Loucy (cell line): ENCODE data around the gene SEMA5A.

Experiments
- H2AFZ ChIP-seq: fragments of 200-600 bp; sonication (generic); 2 replicates; pipeline ENCODE4 v1.6.0; 2016; ENCODE audit warnings: antibody characterized with exemption, mild to moderate bottlenecking, low read length, moderate library complexity
- H3F3A ChIP-seq: fragments of 200-600 bp; 2 replicates; pipeline ENCODE4 v1.6.0; 2016; ENCODE audit warnings: antibody characterized with exemption, low read depth, mild to moderate bottlenecking
- H3K27me3 ChIP-seq: fragments of 200-600 bp; sonication (generic); 2 replicates; pipeline ENCODE4 v1.6.1; 2014; ENCODE audit warnings: low read length, mild to moderate bottlenecking; ENCODE audit not compliant: insufficient read depth, poor library complexity, severe bottlenecking
- H3K36me3 ChIP-seq: fragments of 200-600 bp; sonication (generic); 2 replicates; pipeline ENCODE4 v1.6.1; 2016; ENCODE audit warnings: low read length; ENCODE audit not compliant: insufficient read depth
- H3K4me1 ChIP-seq: fragments of 200-600 bp; sonication (generic); 2 replicates; pipeline ENCODE4 v1.5.1; 2014; ENCODE audit warnings: low read length, mild to moderate bottlenecking; ENCODE audit not compliant: insufficient read depth, poor library complexity, severe bottlenecking
- H3K4me2 ChIP-seq: fragments of 200-600 bp; sonication (generic); 2 replicates; pipeline ENCODE4 v1.6.0; 2014; ENCODE audit warnings: antibody characterized with exemption, low read length, low read depth, mild to moderate bottlenecking; ENCODE audit not compliant: poor library complexity, severe bottlenecking
- H3K4me3 ChIP-seq: fragments of 200-600 bp; sonication (generic); 2 replicates; pipeline ENCODE4 v1.5.1; 2014; ENCODE audit warnings: low read length, mild to moderate bottlenecking, mixed read lengths; ENCODE audit not compliant: poor library complexity, severe bottlenecking
- H3K79me2 ChIP-seq: fragments of 200-600 bp; sonication (generic); 2 replicates; pipeline ENCODE4 v1.6.1; 2014; ENCODE audit warnings: low read length; ENCODE audit not compliant: insufficient read depth
- H3K9ac ChIP-seq: fragments of 200-600 bp; sonication (generic); 2 replicates; pipeline ENCODE4 v1.6.0; 2014; ENCODE audit warnings: mild to moderate bottlenecking, low read depth, low read length, moderate library complexity; ENCODE audit not compliant: poor library complexity, severe bottlenecking
- H3K9me2 ChIP-seq: fragments of 200-600 bp; sonication (generic); replicated peaks from 2 replicates; pipeline ENCODE4 v1.6.1; 2016; ENCODE audit warnings: low read depth, low read length, mixed read lengths
- H3K9me3 ChIP-seq: fragments of 200-600 bp; sonication (generic); 2 replicates; pipeline ENCODE4 v1.6.1; 2014; ENCODE audit warnings: mild to moderate bottlenecking, antibody characterized with exemption, low read length, low read depth; ENCODE audit not compliant: insufficient read depth
- H4K20me1 ChIP-seq: fragments of 200-600 bp; sonication (generic); 2 replicates; pipeline ENCODE4 v1.6.0; 2014; ENCODE audit warnings: antibody characterized with exemption, low read length, mild to moderate bottlenecking; ENCODE audit not compliant: insufficient read depth, poor library complexity, severe bottlenecking
- CTCF ChIP-seq: fragments of 200-600 bp; sonication (generic); conservative IDR thresholded peaks from 2 replicates; pipeline ENCODE4 v1.5.1; 2014; ENCODE audit warnings: mild to moderate bottlenecking, antibody characterized with exemption, low read length
- EZH2phosphoT487 ChIP-seq: fragments of 200-600 bp; IDR thresholded peaks from 2 replicates; pipeline ENCODE4 v1.6.1; 2018; ENCODE audit warnings: antibody characterized with exemption, mild to moderate bottlenecking, moderate library complexity, borderline replicate concordance

Gene SEMA5A

GRCh38 chr5:9316733-9317132, 229.1 kb downstream of the SEMA5A start:
- Histone ChIP-seq H2AFZ (no peak overlapping the region), H3K4me3 (no peak overlapping the region), H3K9me2 (no peaks in the 10 kb centered on the region), H3K9me3 (no peaks in the 10 kb centered on the region), H4K20me1 (no peaks in the 10 kb centered on the region), H3K79me2 (no peaks in the 10 kb centered on the region), H3K4me1 (no peaks in the 10 kb centered on the region), H3K36me3 (no peaks in the 10 kb centered on the region), H3K4me2 (no peak overlapping the region), H3K9ac (no peak overlapping the region), H3F3A (no peaks in the 10 kb centered on the region), H3K27me3 (no peaks in the 10 kb centered on the region)
- TF ChIP-seq EZH2phosphoT487 (no peak), CTCF (no peak)

GRCh38 chr5:9316041-9316440, 229.8 kb downstream of the SEMA5A start:
- Histone ChIP-seq H3K9me3 (no peaks in the 10 kb centered on the region), H3K27me3 (no peaks in the 10 kb centered on the region), H3K9me2 (no peaks in the 10 kb centered on the region), H3K36me3 (no peaks in the 10 kb centered on the region), H3F3A (no peaks in the 10 kb centered on the region), H3K79me2 (no peaks in the 10 kb centered on the region), H3K4me3 (no peak overlapping the region), H3K4me1 (no peaks in the 10 kb centered on the region), H3K9ac (no peak overlapping the region), H4K20me1 (no peaks in the 10 kb centered on the region), H2AFZ (no peak overlapping the region), H3K4me2 (no peak overlapping the region)
- TF ChIP-seq CTCF, result no peak
- no peak for TF ChIP-seq EZH2phosphoT487

DNA sequence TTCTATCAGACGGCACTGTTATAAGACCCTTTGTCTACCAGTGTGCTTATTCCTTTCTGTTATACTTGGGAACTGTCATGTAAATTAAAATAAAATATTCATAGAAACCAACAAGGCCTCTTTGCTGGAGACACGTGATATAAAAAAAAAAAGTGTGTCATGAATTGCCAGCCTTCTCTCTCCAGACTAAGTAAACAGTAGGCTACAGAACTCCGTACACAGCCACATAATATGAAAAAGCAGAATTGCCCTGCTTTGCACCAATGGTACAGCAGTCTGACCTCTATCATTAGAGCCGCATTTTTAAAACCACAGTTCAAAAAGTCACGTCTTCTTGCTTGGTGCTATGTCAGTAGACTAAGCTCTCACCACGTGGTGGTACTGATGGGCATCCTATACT, 231.3 kb downstream of the SEMA5A start:
- Histone ChIP-seq H3K4me3 (no peak overlapping the region), H3K27me3 (no peaks in the 10 kb centered on the region), H4K20me1 (no peaks in the 10 kb centered on the region), H3K9me2 (no peaks in the 10 kb centered on the region), H3K9ac (no peak overlapping the region), H3K79me2 (no peaks in the 10 kb centered on the region), H3K4me2 (no peak overlapping the region), H3K4me1 (no peaks in the 10 kb centered on the region), H3K9me3 (no peaks in the 10 kb centered on the region), H3K36me3 (no peaks in the 10 kb centered on the region), H3F3A (no peaks in the 10 kb centered on the region), H2AFZ (no peak overlapping the region)
- no peak for TF ChIP-seq EZH2phosphoT487
- no peak for TF ChIP-seq CTCF
